Uterus (tissue), 2 donors: Measurements from ENCODE around the gene RGPD5.
"Not testable (repeated sequence)": the region's sequence is repeated elsewhere in the genome, so short reads cannot be mapped to it uniquely, and the experiment has no call there.

Source experiments
- CTCF ChIP-seq, 4 experiments: fragments of 200-600 bp in 2 of 4; fragments of 450-650 bp in 2 of 4; sonication (generic) in 2 of 4; IDR thresholded peaks; one replicate each; pipeline ENCODE4 v1.5.1; 2016 to 2019; ENCODE audit warnings: antibody characterized with exemption in 4 of 4, mild to moderate bottlenecking in 2 of 4, moderate library complexity in 1 of 4
- POLR2A ChIP-seq, 2 donors: fragments of 450-650 bp; IDR thresholded peaks; one replicate each; pipeline ENCODE4 v1.6.1; 2016; ENCODE audit warnings: antibody characterized with exemption in 2 of 2, mild to moderate bottlenecking in 1 of 2, moderate library complexity in 1 of 2

GRCh38 chr2:109768934-109769333 is 25.2 kb upstream of the RGPD5 start:
- TF ChIP-seq CTCF, POLR2A (IDR thresholded peaks at IDR 0.05): not testable (repeated sequence)
